Brain microvascular endothelial cell (primary cell): ENCODE data around the gene TKTL2.
"Not testable (repeated sequence)": the region's sequence is repeated elsewhere in the genome, so short reads cannot be mapped to it uniquely, and the experiment has no call there.

Source experiments
- DNase-seq: peaks from one replicate; pipeline ENCODE4 v3.0.0-alpha.2; 2020
- H3K27ac ChIP-seq: fragments of 250-450 bp; sonication (Bioruptor Pico); 2 replicates; pipeline ENCODE4 v1.5.1; 2020; ENCODE audit warnings: mild to moderate bottlenecking, moderate library complexity
- H3K27me3 ChIP-seq: fragments of 250-450 bp; sonication (Bioruptor Pico); replicated peaks from 2 replicates; pipeline ENCODE4 v1.5.1; 2020; ENCODE audit warnings: mild to moderate bottlenecking
- H3K36me3 ChIP-seq: fragments of 250-450 bp; sonication (Bioruptor Pico); replicated peaks from 2 replicates; pipeline ENCODE4 v1.5.1; 2020; ENCODE audit warnings: mild to moderate bottlenecking
- H3K4me3 ChIP-seq: 2 replicates; pipeline ENCODE4 v1.5.1; 2011; ENCODE audit warnings: low read depth, mild to moderate bottlenecking, control low read depth, low read length, moderate library complexity
- in situ Hi-C: cut with HindIII; loops from 2 replicates; pipeline ENCODE4 v1.10.0; 2017; ENCODE audit warnings: low sequenced_read_pairs, low pct_ligation_motif_present
- TF ChIP-seq, protein P1 (sequence below): IDR thresholded peaks from 2 replicates; pipeline ENCODE4 v1.5.1; 2011; ENCODE audit warnings: low read depth, mild to moderate bottlenecking, moderate library complexity, low read length, control low read depth, inconsistent platforms; ENCODE audit errors: missing control alignments

TKTL2 gene

DNA sequence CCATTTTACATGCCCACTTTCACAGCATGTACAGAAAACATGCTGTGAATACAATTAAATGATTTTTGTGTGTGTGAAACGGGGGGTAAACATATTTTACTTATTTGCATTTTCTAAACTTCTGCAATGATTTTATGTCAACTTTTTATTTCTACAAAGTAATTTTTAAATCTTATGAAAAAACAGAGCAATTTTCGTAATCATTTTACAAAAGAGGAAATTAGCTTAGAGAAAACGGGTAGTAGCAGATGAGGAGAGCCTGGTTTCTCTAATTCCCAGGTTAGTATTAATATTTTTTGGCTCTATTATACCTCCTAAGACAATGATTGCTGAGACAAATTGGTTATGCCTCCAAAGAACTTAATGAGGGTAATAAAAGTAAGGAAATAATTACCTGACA lies 3.2 kb downstream of the TKTL2 start:
- H3K27ac ChIP-seq: no peak overlapping the region
- in situ Hi-C loops: no loop called here
- DNase-seq: no peak
- TF ChIP-seq, protein P1, sequence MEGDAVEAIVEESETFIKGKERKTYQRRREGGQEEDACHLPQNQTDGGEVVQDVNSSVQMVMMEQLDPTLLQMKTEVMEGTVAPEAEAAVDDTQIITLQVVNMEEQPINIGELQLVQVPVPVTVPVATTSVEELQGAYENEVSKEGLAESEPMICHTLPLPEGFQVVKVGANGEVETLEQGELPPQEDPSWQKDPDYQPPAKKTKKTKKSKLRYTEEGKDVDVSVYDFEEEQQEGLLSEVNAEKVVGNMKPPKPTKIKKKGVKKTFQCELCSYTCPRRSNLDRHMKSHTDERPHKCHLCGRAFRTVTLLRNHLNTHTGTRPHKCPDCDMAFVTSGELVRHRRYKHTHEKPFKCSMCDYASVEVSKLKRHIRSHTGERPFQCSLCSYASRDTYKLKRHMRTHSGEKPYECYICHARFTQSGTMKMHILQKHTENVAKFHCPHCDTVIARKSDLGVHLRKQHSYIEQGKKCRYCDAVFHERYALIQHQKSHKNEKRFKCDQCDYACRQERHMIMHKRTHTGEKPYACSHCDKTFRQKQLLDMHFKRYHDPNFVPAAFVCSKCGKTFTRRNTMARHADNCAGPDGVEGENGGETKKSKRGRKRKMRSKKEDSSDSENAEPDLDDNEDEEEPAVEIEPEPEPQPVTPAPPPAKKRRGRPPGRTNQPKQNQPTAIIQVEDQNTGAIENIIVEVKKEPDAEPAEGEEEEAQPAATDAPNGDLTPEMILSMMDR: no peak
- H3K36me3 ChIP-seq: no peaks in the 10 kb centered on the region
- H3K4me3 ChIP-seq: no peak overlapping the region
- no peaks in the 10 kb centered on the region for H3K27me3 ChIP-seq

DNA sequence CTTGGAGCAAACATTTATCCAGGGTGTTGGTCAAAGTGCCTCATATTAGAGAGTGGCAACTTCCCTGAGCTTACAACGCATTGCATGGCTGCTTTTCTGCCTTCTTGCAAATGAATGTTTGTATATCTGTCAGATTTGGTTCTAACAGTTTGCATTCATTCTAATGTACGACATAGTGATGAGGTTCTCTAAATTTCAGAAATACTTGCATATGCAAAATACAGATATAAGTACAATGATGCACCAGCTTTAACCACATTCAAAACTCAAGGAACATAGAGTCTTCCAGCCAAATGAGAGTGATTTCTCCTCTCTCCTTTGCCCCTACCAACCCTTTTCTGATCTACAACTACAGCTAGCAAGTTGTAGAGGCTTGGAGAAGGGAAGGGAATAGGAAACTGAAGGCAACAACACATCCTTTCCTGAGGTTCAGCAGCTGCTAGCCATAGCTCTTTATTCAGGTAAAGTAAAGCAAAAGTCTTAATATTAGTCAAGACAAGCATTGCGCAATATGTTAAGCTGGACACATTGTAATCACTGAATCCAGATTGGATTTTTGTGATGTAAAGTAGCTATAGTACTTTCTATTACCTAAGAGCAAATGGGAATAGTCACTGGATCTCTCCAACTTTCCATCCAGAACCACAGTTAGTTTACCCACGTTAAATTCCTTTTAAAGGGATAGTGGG lies 6.3 kb downstream of the TKTL2 start:
- no peak overlapping the region for H3K27ac ChIP-seq
- H3K4me3 ChIP-seq: no peak overlapping the region
- DNase-seq: no peak
- in situ Hi-C loops: no loop called here
- TF ChIP-seq, protein P1: no peak
- no peaks in the 10 kb centered on the region for H3K36me3 ChIP-seq
- no peaks in the 10 kb centered on the region for H3K27me3 ChIP-seq

DNA sequence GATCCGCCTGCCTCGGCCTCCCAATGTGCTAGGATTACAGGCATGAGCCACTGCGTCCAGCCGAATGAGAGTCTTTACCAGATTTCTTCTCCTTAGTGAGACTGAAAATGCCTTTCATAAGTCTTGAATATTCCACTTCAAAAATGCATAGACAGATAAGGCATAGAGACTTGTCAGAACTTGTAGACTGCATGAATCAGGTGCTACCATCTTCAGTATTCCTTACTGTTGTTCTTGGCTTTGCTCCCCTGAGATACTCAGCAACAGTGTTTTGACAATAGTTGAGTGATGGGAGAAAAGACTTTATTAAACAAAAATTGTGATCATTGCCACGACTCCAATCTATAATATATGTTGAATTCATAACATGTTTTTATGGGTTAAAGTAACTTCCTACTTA lies 11.0 kb downstream of the TKTL2 start:
- Histone ChIP-seq H3K27me3 (no peaks in the 10 kb centered on the region), H3K36me3 (no peaks in the 10 kb centered on the region), H3K4me3 (no peak overlapping the region), H3K27ac (no peak overlapping the region)
- in situ Hi-C loops: no loop called here
- DNase-seq: no peak
- TF ChIP-seq, protein P1: no peak

DNA sequence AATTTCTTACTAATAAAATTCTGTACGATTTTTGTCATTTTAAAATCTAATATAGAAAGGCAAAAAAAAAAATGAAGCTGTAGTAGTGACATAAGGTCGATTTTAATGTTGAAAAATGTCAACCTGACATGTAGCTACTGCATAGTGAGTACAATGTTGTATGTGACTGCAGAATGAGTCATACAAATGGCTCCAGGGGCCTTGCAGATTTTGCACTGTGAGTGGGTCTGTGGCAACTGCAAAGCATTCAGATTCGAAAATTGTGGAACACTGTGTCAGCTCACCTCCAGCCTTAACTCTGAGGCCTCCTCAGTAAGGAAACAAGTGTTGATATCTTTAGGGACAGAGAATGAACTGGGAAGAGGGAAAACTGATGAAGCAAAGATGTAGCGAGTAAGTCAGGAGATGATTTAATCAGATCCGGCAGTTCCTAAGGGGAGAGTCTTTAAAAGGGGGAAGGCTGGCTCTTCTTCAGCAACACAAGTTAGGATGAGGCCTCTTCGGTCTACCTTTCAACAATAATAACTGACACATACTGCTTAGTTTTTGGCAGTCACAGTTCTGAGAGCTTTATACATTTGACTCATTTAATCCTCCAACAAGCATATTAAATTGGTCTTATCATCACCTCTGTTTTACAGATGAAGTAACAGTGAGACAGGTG lies 24.9 kb downstream of the TKTL2 start:
- in situ Hi-C loops: no loop called here

DNA sequence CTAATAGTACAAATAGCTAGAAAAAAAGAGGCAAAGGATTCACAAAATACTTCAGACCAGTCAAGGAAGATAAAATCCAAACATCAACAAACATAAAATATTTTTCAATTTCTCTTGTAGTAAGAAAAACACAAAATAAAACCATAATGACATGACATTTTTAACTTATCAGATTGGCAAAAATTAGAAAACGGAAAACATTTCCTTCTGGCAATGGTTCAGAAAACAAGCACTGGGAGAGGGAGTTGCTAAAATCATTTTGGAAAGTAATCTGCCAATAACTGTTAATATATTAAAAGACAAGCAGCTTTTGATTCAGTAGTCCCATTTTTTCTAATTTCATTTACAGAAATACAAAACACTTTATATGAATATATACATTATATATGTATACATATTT lies 26.1 kb downstream of the TKTL2 start:
- TF ChIP-seq, protein P1: no peak
- in situ Hi-C loops: no loop called here
- no peak for DNase-seq
- H3K4me3 ChIP-seq: no peak overlapping the region
- no peak overlapping the region for H3K27ac ChIP-seq
- no peaks in the 10 kb centered on the region for H3K27me3 ChIP-seq
- H3K36me3 ChIP-seq: no peaks in the 10 kb centered on the region

More for the DNA sequence above, 24.9 kb downstream of the TKTL2 start:
- TF ChIP-seq, protein P1: no peak
- Histone ChIP-seq H3K4me3 (no peak overlapping the region), H3K27ac (no peak overlapping the region), H3K27me3 (no peaks in the 10 kb centered on the region), H3K36me3 (no peaks in the 10 kb centered on the region)
- peak; percentile 29 for DNase-seq

DNA sequence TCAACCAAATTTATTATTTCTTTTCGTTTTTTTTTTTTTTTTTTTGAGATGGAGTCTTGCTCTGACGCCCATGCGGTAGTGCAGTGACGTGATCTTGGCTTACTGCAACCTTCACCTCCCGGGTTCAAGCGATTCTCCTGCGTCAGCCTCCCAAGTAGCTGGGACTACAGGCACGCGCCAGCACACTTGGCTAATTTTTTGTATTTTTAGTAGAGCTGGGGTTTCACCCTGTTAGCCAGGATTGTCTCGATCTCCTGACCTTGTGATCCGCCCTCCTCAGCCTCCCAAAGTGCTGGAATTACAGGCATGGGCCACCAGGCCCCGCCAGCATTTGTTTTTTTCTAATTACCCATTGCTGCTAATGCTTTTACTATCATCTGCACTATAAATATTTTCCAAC lies 26.5 kb downstream of the TKTL2 start:
- H3K27ac ChIP-seq, H3K36me3 ChIP-seq, H3K4me3 ChIP-seq, DNase-seq, in situ Hi-C loops, H3K27me3 ChIP-seq: not testable (repeated sequence)
